CD4-positive, alpha-beta T cell (primary cell): Measurements from ENCODE around the gene KRTAP5-5. TPM values are rescaled to one million over a fixed set of nuclear protein-coding genes. Genes with fewer than 3 reads are reported as not detected.
"Not testable (repeated sequence)": the region's sequence is repeated elsewhere in the genome, so short reads cannot be mapped to it uniquely, and the experiment has no call there.

ENCODE experiments used
- ATAC-seq: fragments of 200-7000 bp; cut with Tn5 transposase; one replicate; pipeline ENCODE4 v1.10.0; 2022; ENCODE audit warnings: mild to moderate bottlenecking; ENCODE audit not compliant: poor library complexity
- CTCF ChIA-PET: fragments of 350-600 bp; sonication (Branson Sonifier 250); formaldehyde crosslinking; loops from one replicate; lab custom pipeline; 2021; ENCODE audit warnings: antibody characterized with exemption, inconsistent platforms; lab: Charles Lee
- POLR2A ChIA-PET: fragments of 350-600 bp; sonication (Branson Sonifier 250); formaldehyde crosslinking; loops from one replicate; lab custom pipeline; 2021; ENCODE audit warnings: antibody characterized with exemption, inconsistent platforms; lab: Charles Lee
- DNase-seq, 14 experiments: peaks; one replicate each; pipeline ENCODE4 v3.0.0-alpha.2; 2013 to 2020; ENCODE audit warnings: mixed read lengths in 2 of 14
- H3K27ac ChIP-seq, 2 donors: one replicate each; pipeline versions ENCODE4 v1.5.1 to v1.7.0; 2013; ENCODE audit warnings: low read length in 2 of 2, low read depth in 1 of 2, mild to moderate bottlenecking in 1 of 2
- H3K27me3 ChIP-seq, 2 experiments: 1 replicate in 1 of 2; 2 replicates in 1 of 2; pipeline versions ENCODE4 v1.6.1 to v1.7.0; 2013; ENCODE audit warnings: low read length in 2 of 2, control low read depth in 1 of 2, mild to moderate bottlenecking in 1 of 2, moderate library complexity in 1 of 2; ENCODE audit not compliant: insufficient read depth in 2 of 2, control insufficient read depth in 1 of 2
- H3K36me3 ChIP-seq: one replicate; pipeline ENCODE4 v1.6.1; 2013; ENCODE audit warnings: low read length, control low read depth; ENCODE audit not compliant: insufficient read depth
- H3K4me1 ChIP-seq: one replicate; pipeline ENCODE4 v1.6.1; 2013; ENCODE audit warnings: low read length, control low read depth; ENCODE audit not compliant: insufficient read depth
- H3K4me3 ChIP-seq: one replicate; pipeline ENCODE4 v1.5.1; 2013; ENCODE audit warnings: mild to moderate bottlenecking, low read length, moderate library complexity
- H3K9me3 ChIP-seq, 2 experiments: 1 replicate in 1 of 2; 2 replicates in 1 of 2; pipeline versions ENCODE4 v1.6.1 to v1.7.0; 2013; ENCODE audit warnings: low read length in 2 of 2, mild to moderate bottlenecking in 2 of 2, control low read depth in 1 of 2, moderate library complexity in 1 of 2; ENCODE audit not compliant: control insufficient read depth in 1 of 2, insufficient read depth in 1 of 2
- H3K27ac Mint-ChIP-seq: one replicate; pipeline ENCODE4 v1.8.0; 2020; ENCODE audit warnings: mixed read lengths
- H3K27me3 Mint-ChIP-seq: one replicate; pipeline ENCODE4 v1.8.0; 2021; ENCODE audit warnings: mixed read lengths
- H3K36me3 Mint-ChIP-seq: one replicate; pipeline ENCODE4 v1.8.0; 2021; ENCODE audit warnings: low read depth, mixed read lengths
- H3K4me1 Mint-ChIP-seq: one replicate; pipeline ENCODE4 v1.8.0; 2021; ENCODE audit warnings: low read depth, mixed read lengths
- H3K4me3 Mint-ChIP-seq: one replicate; pipeline ENCODE4 v1.8.0; 2020; ENCODE audit warnings: mild to moderate bottlenecking, mixed read lengths
- H3K9me3 Mint-ChIP-seq: one replicate; pipeline ENCODE4 v1.8.0; 2020; ENCODE audit warnings: mixed read lengths
- CTCF ChIP-seq: fragments of 200-600 bp; IDR thresholded peaks from one replicate; pipeline ENCODE4 v1.8.0; 2022; ENCODE audit warnings: antibody characterized with exemption, mild to moderate bottlenecking
- intact Hi-C, 2 experiments: fragments of 100-400 bp; cut with DNase I in 1 of 2; cut with micrococcal nuclease in 1 of 2; formaldehyde crosslinking; loops; one replicate each; pipeline versions ENCODE4 v1.15.1 to v1.9.0; 2023 to 2025; cut with DNase I, micrococcal nuclease
- total RNA-seq, 174 experiments: library from RNA in 2 of 174; stranded (reverse) in 2 of 174; gene quantifications; one replicate each; pipeline ENCODE4 v1.2.3 and lab custom pipeline; 2021 to 2026

Gene KRTAP5-5
- total RNA-seq, 2 experiments from 2014 or later: not detected

GRCh38 chr11:1600626-1601025 is 28.9 kb upstream of the KRTAP5-5 start:
- DNase-seq (no peak), ATAC-seq (no peak)
- no peaks in the 10 kb centered on the region for H3K9me3 ChIP-seq
- intact Hi-C loops: no loop called here
- CTCF ChIA-PET: no interaction called here
- Mint-ChIP-seq H3K36me3 (no peaks in the 10 kb centered on the region), H3K4me1 (peaks cover 8% of the 10 kb centered on the region), H3K27ac (no peak overlapping the region), H3K4me3 (no peak overlapping the region), H3K9me3 (no peaks in the 10 kb centered on the region), H3K27me3 (peaks cover 51% of the 10 kb centered on the region)
- H3K27ac ChIP-seq: no peak overlapping the region
- TF ChIP-seq CTCF: no peak
- H3K4me1 ChIP-seq: peaks cover 9% of the 10 kb centered on the region
- POLR2A ChIA-PET: no interaction called here
- no peaks in the 10 kb centered on the region for H3K36me3 ChIP-seq
- H3K27me3 ChIP-seq: peaks cover 4 to 13% of the 10 kb centered on the region in 2 experiments
- no peak overlapping the region for H3K4me3 ChIP-seq

- H3K9me3 Mint-ChIP-seq, H3K9me3 ChIP-seq, H3K4me1 Mint-ChIP-seq, H3K4me3 Mint-ChIP-seq, H3K4me3 ChIP-seq, H3K27ac Mint-ChIP-seq, H3K36me3 ChIP-seq, H3K27ac ChIP-seq, intact Hi-C loops, H3K36me3 Mint-ChIP-seq, POLR2A ChIA-PET, DNase-seq, ATAC-seq, CTCF ChIA-PET: not testable (repeated sequence)
- Histone ChIP-seq H3K4me1 (peaks cover 14% of the 10 kb centered on the region), H3K27me3 (peaks cover 4 to 13% of the 10 kb centered on the region in 2 experiments)
- H3K27me3 Mint-ChIP-seq: peaks cover 47% of the 10 kb centered on the region
Observed at GRCh38 chr11:1601663-1602062, 27.9 kb upstream of the KRTAP5-5 start.

GRCh38 chr11:1603629-1604028 is 25.9 kb upstream of the KRTAP5-5 start:
- no peaks in the 10 kb centered on the region for H3K9me3 Mint-ChIP-seq
- Histone ChIP-seq H3K4me1 (peaks cover 15% of the 10 kb centered on the region), H3K27ac (no peak overlapping the region), H3K9me3 (no peaks in the 10 kb centered on the region), H3K36me3 (no peaks in the 10 kb centered on the region), H3K27me3 (peaks cover 0 to 8% of the 10 kb centered on the region in 2 experiments), H3K4me3 (no peak overlapping the region)
- POLR2A ChIA-PET: no interaction called here
- H3K27me3 Mint-ChIP-seq: peaks cover 46% of the 10 kb centered on the region
- no peak overlapping the region for H3K27ac Mint-ChIP-seq
- no peaks in the 10 kb centered on the region for H3K36me3 Mint-ChIP-seq
- no peak for ATAC-seq
- CTCF ChIA-PET: no interaction called here
- no peak for TF ChIP-seq CTCF
- DNase-seq: no peak
- peaks cover 8% of the 10 kb centered on the region for H3K4me1 Mint-ChIP-seq
- intact Hi-C loops: no loop called here
- no peak overlapping the region for H3K4me3 Mint-ChIP-seq

- Histone ChIP-seq H3K27ac (no peak overlapping the region), H3K4me3 (no peak overlapping the region), H3K4me1 (peaks cover 15% of the 10 kb centered on the region), H3K36me3 (no peaks in the 10 kb centered on the region), H3K9me3 (no peaks in the 10 kb centered on the region), H3K27me3 (peaks cover 0 to 6% of the 10 kb centered on the region in 2 experiments)
- no peaks in the 10 kb centered on the region for H3K9me3 Mint-ChIP-seq
- ChIA-PET CTCF (no interaction called here), POLR2A (no interaction called here)
- ATAC-seq (no peak), DNase-seq (no peak)
- H3K4me3 Mint-ChIP-seq: no peak overlapping the region
- H3K36me3 Mint-ChIP-seq: no peaks in the 10 kb centered on the region
- peaks cover 8% of the 10 kb centered on the region for H3K4me1 Mint-ChIP-seq
- intact Hi-C loops: no loop called here
- TF ChIP-seq CTCF: no peak
- peaks cover 40% of the 10 kb centered on the region for H3K27me3 Mint-ChIP-seq
- no peak overlapping the region for H3K27ac Mint-ChIP-seq
Observed at GRCh38 chr11:1604181-1604580, 25.4 kb upstream of the KRTAP5-5 start.
